Testis (tissue), 2 donors: Measurements from ENCODE around the gene HSFX1.
"Not testable (repeated sequence)": the region's sequence is repeated elsewhere in the genome, so short reads cannot be mapped to it uniquely, and the experiment has no call there.

Experiments
- CTCF ChIP-seq, 3 experiments: fragments of 450-650 bp in 2 of 3; fragments of 200-600 bp in 1 of 3; sonication (generic) in 1 of 3; IDR thresholded peaks; one replicate each; pipeline ENCODE4 v1.5.1; 2016 to 2019; ENCODE audit warnings: antibody characterized with exemption in 3 of 3, mild to moderate bottlenecking in 2 of 3, moderate library complexity in 1 of 3
- POLR2A ChIP-seq: fragments of 450-650 bp; IDR thresholded peaks from one replicate; pipeline ENCODE4 v1.6.1; 2017; ENCODE audit warnings: antibody characterized with exemption, mild to moderate bottlenecking, moderate library complexity

- TF ChIP-seq CTCF (IDR thresholded peaks at IDR 0.05); POLR2A: not testable (repeated sequence)
Measured at GRCh38 chrX:149758715-149759078, 15.2 kb upstream of the HSFX1 start.
